ENCODE measurements around the gene MAPK8IP3.

Gene MAPK8IP3

GRCh38 chr16:1818204-1818872 lies 112.3 kb downstream of the MAPK8IP3 start:
- no peak for TF ChIP-seq CTCF (IDR thresholded peaks at IDR 0.05; ENCODE audit: low read depth, low read length)
- H3K4me3 ChIP-seq (replicated peaks in 1 of 2; ENCODE audit: low read depth in 2 of 2, low read length in 2 of 2): no peak overlapping the region
- DNase-seq (ENCODE audit: low read depth in 2 of 2): no peak

GRCh38 chr16:1818873-1819525 lies 113.0 kb downstream of the MAPK8IP3 start:
- no peak for TF ChIP-seq CTCF (IDR thresholded peaks at IDR 0.05; ENCODE audit: low read depth, low read length)
- DNase-seq (ENCODE audit: low read depth in 2 of 2): no peak
- no peak overlapping the region for H3K4me3 ChIP-seq (replicated peaks in 1 of 2; ENCODE audit: low read depth in 2 of 2, low read length in 2 of 2)

GRCh38 chr16:1819611-1820010 lies 113.6 kb downstream of the MAPK8IP3 start:
- H3K4me3 ChIP-seq (replicated peaks in 1 of 2; ENCODE audit: low read depth in 2 of 2, low read length in 2 of 2): no peak overlapping the region
- no peak for TF ChIP-seq CTCF (IDR thresholded peaks at IDR 0.05; ENCODE audit: low read depth, low read length)
- DNase-seq (ENCODE audit: low read depth in 2 of 2): no peak
